Stimulated activated CD8-positive, alpha-beta memory T cell treated with anti-CD3 and anti-CD28 coated beads, Interleukin-4, amount 100 ng/mL, for 1 hour (primary cell): ENCODE data around the gene NARF.
"Not testable (repeated sequence)": the region's sequence is repeated elsewhere in the genome, so short reads cannot be mapped to it uniquely, and the experiment has no call there.

ENCODE experiments used
- DNase-seq, 2 donors: peaks; one replicate each; pipeline ENCODE4 v3.0.0-alpha.2; 2020; ENCODE audit warnings: low read depth in 2 of 2, low spot score in 1 of 2

Gene NARF

GRCh38 chr17:82529914-82530300, 71.4 kb downstream of the NARF start:
- DNase-seq = no peak

- DNase-seq = no peak
Observed at GRCh38 chr17:82531431-82531881, 72.9 kb downstream of the NARF start.

- DNase-seq = no peak
Observed at GRCh38 chr17:82534401-82534812, 75.9 kb downstream of the NARF start.

DNA sequence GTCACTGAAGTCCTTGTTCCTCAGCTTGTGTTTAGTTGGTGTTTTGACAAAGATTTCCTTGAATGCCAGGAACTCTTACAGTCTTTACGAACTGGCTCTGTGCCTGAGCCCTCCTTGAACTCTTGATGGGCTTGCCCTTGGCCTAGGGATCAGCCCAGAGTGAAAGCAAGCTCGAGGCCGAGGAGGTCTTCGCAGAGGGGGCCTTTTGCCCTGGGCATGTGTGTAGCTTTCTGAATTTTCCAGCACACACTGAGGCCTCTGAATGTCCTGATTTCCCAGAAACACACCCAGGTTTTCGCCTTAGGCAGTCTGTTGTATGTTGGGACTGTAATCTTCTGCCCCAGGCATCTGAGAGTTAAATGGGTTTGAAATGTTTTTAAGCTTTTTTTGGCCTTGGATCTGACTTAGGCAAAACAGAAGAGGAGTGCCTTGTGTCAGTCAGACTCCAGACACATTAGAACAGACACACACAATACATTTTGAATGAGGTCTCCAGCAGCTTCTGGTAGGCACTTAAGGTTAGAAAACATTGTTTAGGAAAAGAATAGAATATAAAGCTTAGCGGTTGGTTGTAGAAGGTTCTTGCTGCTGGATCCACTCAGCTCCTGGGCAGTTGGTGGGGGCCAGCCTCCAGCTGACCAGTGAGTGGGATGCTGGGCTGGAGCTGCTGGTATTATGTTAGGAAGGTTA, 78.1 kb downstream of the NARF start:
- DNase-seq = no peak

DNA sequence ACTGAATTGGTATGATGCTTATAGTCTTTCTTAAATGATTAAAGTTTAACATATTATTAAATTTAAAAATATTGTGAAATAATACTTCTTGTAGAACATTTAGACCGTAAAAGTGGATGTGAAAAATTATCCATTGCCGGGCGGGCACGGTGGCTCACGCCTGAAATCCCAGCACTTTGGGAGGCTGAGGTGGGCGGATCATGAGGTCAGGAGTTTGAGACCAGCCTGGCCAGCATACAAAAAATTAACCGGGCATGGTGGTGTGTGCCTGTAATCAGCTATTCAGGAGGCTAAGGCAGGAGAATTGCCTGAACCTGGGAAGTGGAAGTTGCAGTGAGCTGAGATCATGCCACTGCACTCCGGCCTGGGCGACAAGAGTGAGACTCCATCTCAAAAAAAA, 78.7 kb downstream of the NARF start:
- not testable (repeated sequence) for DNase-seq

DNA sequence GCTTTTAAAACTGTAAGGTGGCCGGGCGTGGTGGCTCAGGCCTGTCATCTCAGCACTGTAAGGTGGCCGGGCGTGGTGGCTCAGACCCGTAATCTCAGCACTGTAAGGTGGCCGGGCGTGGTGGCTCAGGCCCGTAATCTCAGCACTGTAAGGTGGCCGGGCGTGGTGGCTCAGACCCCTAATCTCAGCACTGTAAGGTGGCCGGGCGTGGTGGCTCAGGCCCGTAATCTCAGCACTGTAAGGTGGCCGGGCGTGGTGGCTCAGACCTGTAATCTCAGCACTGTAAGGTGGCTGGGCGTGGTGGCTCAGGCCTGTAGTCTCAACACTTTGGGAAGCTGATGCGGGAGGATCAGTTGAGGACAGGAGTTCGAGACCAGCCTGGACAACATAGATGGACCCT, 80.5 kb downstream of the NARF start:
- DNase-seq = not testable (repeated sequence)
